ENCODE results near the gene SURF2.
A peak's percentile ranks its signal among the peaks of the same experiment; 100 is the strongest.
"Not testable (repeated sequence)": the region's sequence is repeated elsewhere in the genome, so short reads cannot be mapped to it uniquely, and the experiment has no call there.

SURF2 gene

GRCh38 chr9:133356391-133357091, at the start of gene SURF2, which contains the start of gene SURF1:
Gene SURF2, plus strand, starts transcription at chr9:133356550. Its CDS starts 43 bp downstream, at chr9:133356593.
Gene SURF1, minus strand, starts transcription at chr9:133356487. Its CDS starts 34 bp downstream, at chr9:133356453.
- no peak for DNase-seq

DNA sequence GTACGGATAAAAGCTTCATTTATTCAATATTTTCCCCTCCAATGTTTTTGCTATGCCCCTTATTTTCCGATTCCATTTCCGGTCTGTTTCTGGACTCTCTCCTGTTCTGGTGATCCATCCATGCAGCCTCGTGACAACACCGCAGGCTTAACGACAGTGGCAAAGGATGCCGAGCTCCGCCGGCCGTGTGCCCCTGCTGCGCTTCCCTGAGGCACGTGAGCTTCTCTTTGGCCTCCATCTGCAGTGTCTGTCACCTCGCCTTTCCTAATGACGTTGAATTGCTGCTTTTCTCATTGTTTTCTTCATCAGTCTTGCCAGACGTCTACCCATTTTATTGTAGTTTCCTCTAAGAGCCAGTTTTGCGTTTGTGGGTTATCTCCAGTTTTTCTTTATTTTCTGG, 49.0 kb upstream of the SURF2 start:
- DNase-seq = no peak

DNA sequence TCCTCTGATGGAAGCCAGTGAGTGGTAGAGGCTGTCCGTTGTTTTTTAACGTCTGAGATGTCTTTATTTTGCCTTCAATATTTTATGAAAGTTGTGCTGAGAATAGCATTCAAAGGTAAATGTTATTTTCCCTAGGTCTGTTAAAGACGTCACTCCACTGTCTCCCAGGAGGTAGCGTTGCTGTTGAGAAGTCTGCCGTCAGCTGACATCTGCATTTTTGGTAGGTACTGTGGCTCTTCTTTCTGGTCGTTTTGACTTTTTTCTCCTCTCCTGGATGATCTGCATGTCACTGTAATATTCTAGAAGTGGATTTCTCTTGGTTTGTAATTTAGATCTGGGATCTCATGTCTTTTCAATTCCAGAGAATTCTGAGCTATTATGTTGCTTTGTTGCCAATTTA, 46.7 kb upstream of the SURF2 start:
- DNase-seq = no peak

DNA sequence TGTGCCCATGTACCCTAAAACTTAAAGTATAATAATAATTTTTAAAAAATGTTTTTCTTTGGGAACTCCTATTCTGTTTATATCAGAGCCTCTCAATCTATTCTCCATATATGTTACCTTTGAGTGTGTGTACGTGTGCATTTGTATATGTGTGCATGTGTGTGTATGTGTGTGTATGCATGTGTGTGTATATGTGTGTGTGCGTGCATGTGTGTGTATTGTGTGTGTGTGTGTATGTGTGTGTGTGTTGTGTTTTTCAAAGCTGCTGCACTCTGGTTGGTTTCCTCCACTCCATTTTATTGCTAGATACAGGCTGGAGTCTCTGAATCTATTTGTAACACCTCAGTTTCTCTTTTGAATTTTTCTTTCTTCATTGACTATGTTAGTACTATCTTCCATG, 40.4 kb upstream of the SURF2 start:
- no peak for DNase-seq

DNA sequence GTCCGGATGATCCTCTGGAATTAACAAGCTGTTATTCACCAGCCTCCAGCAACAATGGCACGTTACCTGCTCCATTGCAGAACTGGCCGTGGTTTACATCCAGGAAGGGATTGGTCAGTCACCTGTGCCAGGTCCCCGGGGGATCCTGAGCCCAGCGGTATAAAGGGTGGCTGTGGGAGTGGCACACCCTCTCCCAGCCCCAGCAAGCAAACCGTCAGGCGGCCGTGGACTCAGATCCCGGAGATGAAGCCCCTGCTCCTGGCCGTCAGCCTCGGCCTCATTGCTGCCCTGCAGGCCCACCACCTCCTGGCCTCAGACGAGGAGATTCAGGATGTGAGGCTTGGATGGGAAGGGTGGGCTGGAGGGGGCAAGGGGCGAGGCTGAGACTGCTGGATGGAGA, 38.8 kb upstream of the SURF2 start:
- DNase-seq = not testable (repeated sequence)

DNA sequence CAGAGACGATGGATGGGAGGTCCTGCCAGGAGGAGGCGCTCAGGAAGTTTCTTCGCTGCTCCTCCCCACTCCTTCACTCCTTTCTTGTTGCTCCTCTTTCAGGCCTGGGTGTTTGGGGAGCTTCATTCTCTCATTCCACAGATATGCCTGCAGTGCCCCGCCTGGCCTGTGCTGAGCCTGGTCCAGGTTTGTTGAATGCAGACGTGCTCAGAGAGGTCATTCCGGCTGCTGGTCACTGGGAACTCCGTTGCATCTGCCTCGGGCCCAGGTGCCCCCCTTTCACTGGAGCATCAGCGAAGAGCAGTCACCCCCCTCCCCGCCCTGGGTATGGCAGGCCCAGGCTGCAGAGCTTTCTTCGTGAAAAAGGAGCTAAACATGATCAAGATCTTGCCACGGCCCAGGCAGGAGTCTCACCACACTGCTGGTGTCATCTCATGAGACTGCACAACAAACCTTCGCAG, 35.9 kb upstream of the SURF2 start:
- DNase-seq = no peak

GRCh38 chr9:133321411-133321935, 34.9 kb upstream of the SURF2 start:
- no peak for DNase-seq

DNA sequence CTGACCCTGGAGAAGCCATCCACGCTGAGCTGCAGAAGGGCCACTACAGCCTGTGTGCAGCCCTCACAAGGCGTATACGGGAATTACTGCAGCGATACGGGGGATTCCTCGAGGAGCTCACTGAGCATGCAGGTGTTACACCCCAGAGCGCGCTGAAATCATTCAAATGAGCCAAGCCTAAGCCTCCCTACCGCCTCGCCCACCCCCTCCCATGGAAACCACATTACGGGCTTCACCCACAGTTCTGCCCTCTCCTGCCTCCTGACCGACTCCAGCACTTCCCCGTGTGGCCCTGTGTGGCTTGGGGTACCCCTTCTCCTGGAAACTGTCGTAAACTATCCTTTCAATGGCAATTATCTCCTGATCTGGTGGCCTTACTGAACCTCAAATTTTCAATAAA, 33.6 kb upstream of the SURF2 start:
- no peak for DNase-seq

DNA sequence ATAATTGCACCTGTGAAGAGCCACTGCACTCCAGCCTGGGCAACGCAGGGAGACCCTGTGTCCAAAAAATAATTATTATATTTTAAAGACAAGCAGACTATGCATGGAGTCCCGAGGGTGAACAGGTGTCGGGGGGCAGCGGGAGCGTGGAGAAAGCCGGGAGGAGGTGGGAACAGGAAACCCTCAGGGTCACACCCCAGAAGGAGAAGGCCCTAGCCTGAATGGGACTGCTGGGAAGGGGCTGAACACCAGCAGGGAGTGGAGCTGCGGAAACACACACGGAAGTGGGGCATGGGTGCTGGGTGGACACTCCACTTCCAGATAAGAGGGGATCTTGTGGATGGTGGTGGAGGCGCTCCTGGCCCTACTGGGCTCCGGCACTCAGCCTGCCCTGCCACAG, 33.1 kb upstream of the SURF2 start:
- DNase-seq = no peak

GRCh38 chr9:133323991-133324703, 32.2 kb upstream of the SURF2 start:
- DNase-seq = no peak

- not testable (repeated sequence) for DNase-seq
Measured at GRCh38 chr9:133327021-133327420, 29.3 kb upstream of the SURF2 start.

GRCh38 chr9:133327834-133328484, 28.4 kb upstream of the SURF2 start:
- DNase-seq = no peak

DNA sequence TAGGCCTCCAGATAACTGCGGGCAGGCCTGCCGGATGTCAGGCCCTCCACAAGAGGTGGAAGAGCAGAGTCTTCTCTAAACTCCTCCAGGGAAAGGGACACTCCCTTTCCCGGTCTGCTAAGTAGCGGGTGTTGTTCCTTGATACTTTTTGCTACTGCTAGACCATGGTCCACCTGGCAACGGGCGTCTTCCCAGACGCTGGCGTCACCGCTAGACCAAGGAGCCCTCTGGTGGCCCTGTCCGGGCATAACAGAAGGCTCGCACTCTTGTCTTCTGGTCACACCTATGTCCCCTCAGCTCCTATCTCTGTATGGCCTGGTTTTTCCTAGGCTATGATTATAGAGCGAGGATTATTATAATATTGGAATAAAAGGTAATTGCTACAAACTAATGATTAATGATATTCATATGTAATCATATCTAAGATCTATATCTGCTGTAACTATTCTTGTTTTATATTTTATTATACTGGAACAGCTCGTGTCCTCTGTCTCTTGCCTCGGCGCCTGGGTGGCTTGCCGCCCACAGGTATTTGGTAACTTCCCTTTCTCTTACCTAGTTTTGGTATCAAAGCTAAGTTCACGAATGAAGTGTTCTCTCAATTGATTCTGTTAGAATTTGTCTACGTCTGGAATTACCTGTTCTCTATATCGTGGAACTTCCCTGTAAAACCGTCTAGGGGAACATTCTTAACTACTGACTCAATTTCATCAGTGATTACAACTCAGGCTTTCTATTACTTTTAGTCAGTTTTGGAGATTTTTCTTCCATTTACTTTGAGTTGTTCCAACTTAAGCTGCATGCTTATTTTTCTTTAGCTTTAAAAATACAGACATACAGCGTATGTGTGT, 26.8 kb upstream of the SURF2 start:
- DNase-seq = not testable (repeated sequence)

GRCh38 chr9:133331221-133331620, 25.1 kb upstream of the SURF2 start:
- DNase-seq = no peak

DNA sequence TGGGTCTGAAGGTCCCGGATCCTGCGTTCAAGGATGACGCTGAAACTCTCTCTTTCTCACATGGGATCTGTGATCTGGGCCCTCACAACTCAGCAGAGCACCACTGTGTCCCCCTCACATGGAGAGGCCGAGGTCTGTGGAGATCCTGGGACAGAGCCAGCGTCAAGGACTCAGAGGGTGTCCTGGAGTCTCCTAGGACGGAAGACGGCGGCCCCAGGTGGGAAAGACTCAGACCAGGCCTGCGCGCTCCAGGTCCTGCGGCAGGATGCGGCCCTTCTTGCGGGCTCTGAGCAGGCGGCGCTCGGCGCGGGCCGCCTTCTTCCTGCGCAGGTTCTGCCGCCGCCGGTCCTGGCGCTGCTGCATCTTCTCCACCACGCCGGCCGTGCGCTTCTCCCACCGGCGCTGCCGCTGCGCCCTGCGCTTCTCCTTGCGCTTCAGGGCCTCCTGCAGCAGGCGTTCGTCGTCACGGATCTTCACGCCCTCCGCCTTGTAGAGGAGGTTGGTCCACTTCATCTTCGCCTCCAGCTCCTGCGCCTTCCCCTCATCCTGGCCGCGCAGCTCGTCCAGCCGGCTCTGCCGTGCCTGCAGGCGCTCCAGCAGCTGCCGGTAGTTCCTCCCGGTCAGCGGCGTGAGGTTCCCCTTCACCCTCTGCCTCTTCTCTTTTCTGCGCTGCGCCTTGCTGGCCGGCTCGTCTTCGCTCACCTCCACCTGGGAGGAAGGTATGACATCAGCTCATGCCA, 24.5 kb upstream of the SURF2 start:
- no peak for DNase-seq

DNA sequence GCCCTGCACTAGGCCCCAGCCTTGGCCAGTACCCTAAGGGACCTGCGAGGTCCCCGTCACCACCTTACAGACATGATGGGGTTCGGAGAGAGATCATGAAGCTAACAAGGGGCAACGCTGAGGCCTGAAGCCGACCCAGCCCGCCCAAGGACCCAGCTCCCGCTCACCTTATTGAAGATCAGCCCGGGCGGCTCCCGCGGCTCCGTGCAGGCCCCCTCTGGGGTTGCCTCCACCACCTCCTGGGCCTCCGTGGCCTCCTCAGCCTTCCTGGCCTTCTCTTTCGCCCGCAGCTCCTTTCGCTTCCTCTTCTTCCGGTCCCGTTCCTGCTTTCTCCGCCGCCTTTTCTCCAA, 24.0 kb upstream of the SURF2 start:
- no peak for DNase-seq

GRCh38 chr9:133333011-133333410, 23.3 kb upstream of the SURF2 start:
- DNase-seq = no peak

DNA sequence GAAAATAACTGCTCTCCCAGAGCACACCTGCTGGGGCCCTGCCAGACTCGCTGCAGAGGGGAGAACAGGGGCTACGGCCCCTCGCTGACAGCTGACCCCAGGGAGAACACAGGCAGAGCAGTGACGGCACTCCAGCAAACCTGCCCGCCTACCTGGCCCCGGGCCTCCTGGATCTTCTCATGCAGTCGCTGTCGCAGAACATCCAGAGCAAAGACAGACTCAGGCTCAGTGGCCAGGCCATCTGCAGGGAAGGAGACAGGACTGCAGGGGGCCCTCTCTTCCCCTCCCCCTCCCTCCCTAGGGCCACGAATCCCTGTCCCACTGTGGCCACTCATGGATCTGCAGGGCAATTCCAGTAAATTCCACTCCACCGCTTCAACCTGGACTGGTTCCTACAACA, 22.8 kb upstream of the SURF2 start:
- no peak for DNase-seq

GRCh38 chr9:133334161-133334560, 22.2 kb upstream of the SURF2 start:
- DNase-seq = no peak

- not testable (repeated sequence) for DNase-seq
Measured at GRCh38 chr9:133334888-133335287, 21.5 kb upstream of the SURF2 start.

DNA sequence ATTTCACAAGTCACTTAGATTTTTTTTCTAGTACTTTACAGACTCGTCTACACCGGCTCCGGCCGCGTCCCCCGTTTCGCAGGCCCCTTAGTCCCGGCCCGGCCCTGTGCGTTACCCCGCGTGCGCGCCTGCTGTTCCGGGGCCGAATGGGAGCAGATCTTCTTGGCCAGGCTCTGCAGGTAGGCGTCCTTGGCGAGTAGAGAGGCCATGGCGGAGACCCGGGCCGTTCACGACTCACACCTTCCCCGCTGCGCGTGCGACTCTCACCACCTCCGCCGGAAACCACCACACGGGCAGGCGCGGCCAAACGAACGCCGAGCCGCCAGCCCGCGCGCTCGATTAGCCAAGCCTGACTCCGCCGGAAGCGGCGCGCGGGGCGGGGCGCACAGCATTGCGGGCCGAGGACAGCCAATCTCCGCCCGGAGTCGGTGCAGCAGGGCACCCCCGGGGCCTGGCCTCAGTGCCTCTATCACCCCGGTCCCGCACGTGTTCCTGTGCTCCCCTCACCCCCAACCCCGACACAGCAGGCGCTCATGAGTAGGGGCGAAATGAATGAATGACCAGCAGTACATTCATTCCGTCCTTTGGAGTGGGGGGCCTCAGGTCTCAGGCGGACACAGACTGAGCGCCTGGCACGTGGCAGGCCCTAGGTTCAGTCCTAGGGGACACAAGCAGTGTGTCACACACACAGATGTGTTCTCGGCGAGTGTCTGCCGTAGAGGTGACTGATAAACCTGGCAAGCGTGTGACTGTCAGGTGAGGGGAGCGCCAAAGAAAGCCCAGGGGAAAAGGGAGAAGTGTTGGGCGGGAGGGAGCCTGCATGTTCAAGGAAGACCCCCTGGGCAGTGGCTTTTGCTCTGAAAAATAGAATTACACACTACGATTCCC, 20.2 kb upstream of the SURF2 start, which contains the start of gene SURF6:
SURF6 (minus strand) TSS at position 265 of the 888 bp plus-strand sequence; CDS start at position 209, 56 bp downstream.
- peak; percentile 41 for DNase-seq
